Measurements from ENCODE around the gene JAK2.

Gene JAK2

GRCh38 chr9:4973902-4974301 lies 11.2 kb upstream of the JAK2 start:
- intact Hi-C loops (cut with DNase I): no loop called here

DNA sequence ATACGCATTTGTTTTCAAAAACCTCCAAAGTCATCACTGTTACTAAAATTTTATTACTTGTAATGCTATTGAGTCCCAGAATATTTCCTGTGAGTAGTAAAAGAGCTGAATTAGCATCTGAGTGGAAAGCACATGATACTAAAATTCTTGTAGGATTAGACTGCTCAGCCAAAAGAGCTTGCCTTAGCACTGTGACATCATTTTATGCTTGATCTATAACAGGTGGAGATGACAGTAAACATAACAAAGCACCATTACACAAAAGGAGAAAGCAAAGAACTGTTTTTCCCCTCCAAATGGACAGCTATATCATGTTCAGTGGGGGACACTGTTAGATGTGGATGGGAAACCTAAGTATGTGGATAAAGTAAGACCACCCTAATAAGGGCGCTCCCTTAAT lies 5.8 kb upstream of the JAK2 start:
- intact Hi-C loops (cut with DNase I): no loop called here
- DNase-seq: no peak

More at GRCh38 chr9:4973902-4974301, 11.2 kb upstream of the JAK2 start:
- DNase-seq: no peak

- intact Hi-C loops (cut with DNase I): loop anchor here (5.0 kb wide), 1 partner anchor 238 kb away; the partner anchor contains the start of gene AK3
- DNase-seq: no peak
These were observed 4.9 kb upstream of the JAK2 start for GRCh38 chr9:4980086-4980727.

GRCh38 chr9:4982721-4983482 lies 2.2 kb upstream of the JAK2 start:
- DNase-seq: no peak
- intact Hi-C loops (cut with DNase I): loop anchor here (5.0 kb wide), 1 partner anchor 241 kb away; the partner anchor contains the start of gene AK3

DNA sequence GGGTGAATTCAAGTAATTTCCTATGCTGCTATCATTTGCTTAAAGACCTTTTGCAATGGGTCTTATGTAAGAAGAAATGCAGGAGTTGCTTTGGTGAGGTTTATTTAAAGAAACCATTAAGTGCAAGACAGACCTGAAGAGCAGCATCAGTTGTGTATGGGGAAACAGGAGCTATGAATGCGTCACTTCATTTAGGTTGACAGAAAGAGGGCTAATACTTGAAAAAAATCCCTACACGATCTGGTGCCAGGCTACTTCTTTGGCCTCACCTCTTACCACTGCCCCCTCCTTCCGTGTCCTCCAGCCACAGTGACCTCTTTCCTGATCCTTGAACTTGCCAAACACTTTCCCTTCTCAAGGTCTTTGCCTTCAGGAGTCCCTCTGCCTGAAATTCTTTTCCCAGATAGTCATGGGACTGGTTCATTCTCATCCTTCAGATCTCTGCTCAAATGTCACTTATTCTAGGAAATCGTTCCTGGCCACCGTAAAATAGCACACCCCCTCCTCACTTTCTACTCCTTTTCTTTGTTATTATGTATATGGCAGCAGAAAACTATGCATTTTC lies 1.4 kb upstream of the JAK2 start:
- intact Hi-C loops (cut with DNase I): loop anchor here (5.0 kb wide), 1 partner anchor 241 kb away; the partner anchor contains the start of gene AK3

GRCh38 chr9:4984171-4984620 lies 876 bp upstream of the JAK2 start:
- intact Hi-C loops (cut with DNase I): loop anchor here (5.0 kb wide), 1 partner anchor 242 kb away; the partner anchor contains the start of gene AK3
- DNase-seq: peak in 3 of 42 donors; percentile 8 to 53 (median 39)

More for the DNA sequence above, 1.4 kb upstream of the JAK2 start:
- peak in 1 of 42 donors; percentile 4 for DNase-seq

GRCh38 chr9:4985386-4986266 lies 554 bp downstream of the JAK2 start:
- DNase-seq: peak; percentile 19 to 86 (median 61)

DNA sequence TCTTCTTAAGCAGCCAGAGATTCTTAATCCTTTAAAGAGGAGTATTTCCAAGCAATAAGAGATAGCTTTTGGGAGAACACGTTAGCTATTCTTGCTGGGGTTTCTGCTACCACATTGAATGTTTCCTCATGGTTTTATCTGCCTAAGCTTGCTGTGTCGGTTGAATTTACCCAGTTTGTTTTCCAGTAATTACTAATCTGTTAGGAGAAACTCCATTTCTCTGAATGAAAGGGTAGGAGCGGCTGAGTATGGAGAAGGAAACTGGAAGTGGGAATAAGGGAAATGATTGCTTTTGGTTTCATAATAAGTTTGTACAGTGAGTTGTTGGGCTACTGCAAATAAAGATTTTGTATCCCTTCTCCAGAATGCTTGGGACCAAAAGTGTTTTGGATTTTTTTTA lies 1.2 kb downstream of the JAK2 start:
- no peak for DNase-seq
- intact Hi-C loops (cut with DNase I): loop anchor here (5.0 kb wide), 2 partner anchors 194 to 224 kb away; partner anchors contain the start of gene RCL1

More at GRCh38 chr9:4985386-4986266, 554 bp downstream of the JAK2 start:
- intact Hi-C loops (cut with DNase I): loop anchor here (5.0 kb wide), 2 partner anchors 193 to 223 kb away; partner anchors contain the start of gene RCL1

DNA sequence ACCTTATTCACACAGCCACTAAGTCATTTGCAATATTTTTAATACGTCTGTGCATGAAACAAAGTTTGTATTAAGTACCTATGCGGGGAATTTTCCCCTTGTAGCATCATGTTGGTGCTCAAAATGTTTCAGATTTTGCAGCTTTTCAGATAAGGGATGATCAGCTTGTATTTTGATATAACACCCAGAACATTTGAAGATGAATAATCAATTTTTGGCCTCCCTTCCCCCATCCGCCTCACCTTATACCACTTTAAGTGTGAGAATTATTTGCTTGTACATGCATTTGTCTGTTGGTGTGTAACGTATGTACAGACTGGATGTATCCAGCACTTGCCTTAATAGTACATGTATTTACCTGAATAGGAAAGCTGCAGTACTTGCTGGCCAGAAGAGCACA lies 1.7 kb downstream of the JAK2 start:
- DNase-seq: no peak
- intact Hi-C loops (cut with DNase I): loop anchor here (5.0 kb wide), 2 partner anchors 194 to 224 kb away; partner anchors contain the start of gene RCL1

DNA sequence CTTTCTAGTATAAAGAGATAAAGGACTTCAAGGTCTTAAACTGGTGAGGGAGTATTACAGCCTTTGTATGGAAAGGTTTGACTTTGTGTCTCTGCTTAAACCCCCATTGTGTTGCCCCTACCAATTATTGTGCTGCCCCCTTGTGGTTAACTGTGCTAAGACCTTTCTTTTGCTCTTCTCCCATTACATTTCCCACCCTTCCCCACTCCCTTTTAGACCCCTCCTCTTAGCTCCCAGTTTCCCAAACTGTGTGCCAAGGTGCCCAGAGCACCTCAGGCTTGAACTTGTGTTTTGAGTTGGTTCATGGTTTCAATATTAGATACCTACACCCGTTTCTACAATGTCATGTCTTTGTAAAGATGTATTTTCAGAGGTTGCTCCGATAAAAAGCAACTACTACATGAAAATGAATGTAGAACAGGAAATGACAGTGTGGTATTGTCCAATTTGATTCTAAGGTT lies 2.9 kb downstream of the JAK2 start:
- intact Hi-C loops (cut with DNase I): loop anchor here (5.0 kb wide), 2 partner anchors 196 to 226 kb away; partner anchors contain the start of gene RCL1
- peak in 32 of 42 donors; percentile 18 to 87 (median 52) for DNase-seq

GRCh38 chr9:4992872-4993271 lies 7.8 kb downstream of the JAK2 start:
- no peak for DNase-seq
- intact Hi-C loops (cut with DNase I): no loop called here

GRCh38 chr9:4994166-4994890 lies 9.3 kb downstream of the JAK2 start:
- intact Hi-C loops (cut with DNase I): no loop called here
- DNase-seq: no peak

DNA sequence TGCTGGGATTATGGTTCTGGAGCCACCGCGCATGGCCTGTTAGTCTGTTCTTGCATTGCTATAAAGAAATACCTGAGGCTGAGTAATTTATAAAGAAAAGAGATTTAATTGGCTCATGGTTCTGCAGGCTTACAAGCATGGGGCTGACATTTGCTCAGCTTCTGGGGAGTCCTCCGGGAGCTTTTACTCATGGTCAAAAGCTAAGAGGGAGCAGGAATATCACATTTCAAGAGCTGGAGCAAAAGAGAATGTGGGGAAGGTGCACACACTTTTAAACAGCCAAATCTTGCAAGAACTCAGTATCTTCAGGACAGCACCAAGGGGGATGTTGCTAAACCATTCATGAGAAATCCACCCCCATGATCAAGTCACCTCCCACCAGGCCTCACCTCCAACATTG lies 12.1 kb downstream of the JAK2 start:
- intact Hi-C loops (cut with DNase I): no loop called here

GRCh38 chr9:4997631-4998030 lies 12.6 kb downstream of the JAK2 start:
- DNase-seq: no peak
- intact Hi-C loops (cut with DNase I): no loop called here

More for the DNA sequence above, 12.1 kb downstream of the JAK2 start:
- no peak for DNase-seq

GRCh38 chr9:5002811-5003210 lies 17.7 kb downstream of the JAK2 start:
- DNase-seq: no peak
- intact Hi-C loops (cut with DNase I): no loop called here

DNA sequence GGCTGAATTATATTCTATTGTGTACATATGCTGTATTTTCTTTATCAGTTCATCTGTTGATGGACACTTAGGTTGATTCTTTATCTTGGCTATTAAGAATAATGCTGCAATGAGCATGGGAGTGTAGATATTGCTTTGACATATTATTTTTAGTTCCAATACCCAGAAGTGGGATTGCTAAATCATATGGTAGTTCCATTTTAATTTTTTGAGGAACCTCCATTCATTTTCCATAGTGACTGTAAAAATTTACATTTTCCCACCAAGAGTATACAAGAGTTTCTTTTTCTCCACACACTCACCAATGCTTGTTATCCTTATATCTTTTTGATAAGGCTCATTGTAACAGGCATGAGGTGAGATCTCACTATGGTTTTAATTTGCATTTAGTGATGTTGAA lies 19.4 kb downstream of the JAK2 start:
- intact Hi-C loops (cut with DNase I): no loop called here
- DNase-seq: no peak

DNA sequence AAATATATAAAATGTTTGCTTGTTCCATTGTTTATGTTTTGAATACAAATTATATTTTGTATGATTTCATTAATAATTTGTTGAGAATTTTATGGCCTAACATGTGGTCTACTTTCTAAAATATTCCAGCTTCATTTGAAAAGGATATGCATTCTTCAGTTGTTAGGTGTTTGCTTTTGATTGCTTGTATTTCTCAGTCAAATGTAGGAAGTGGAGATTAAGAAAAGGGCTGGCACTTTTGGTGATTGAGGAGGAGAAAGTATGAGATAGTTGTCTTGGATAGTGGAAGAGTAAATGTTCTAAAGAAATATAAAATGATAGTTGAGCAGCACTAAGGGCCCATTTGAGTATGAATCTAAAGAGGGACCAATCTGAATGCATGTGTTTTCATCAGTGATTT lies 23.1 kb downstream of the JAK2 start:
- DNase-seq: no peak
- intact Hi-C loops (cut with DNase I): no loop called here

DNA sequence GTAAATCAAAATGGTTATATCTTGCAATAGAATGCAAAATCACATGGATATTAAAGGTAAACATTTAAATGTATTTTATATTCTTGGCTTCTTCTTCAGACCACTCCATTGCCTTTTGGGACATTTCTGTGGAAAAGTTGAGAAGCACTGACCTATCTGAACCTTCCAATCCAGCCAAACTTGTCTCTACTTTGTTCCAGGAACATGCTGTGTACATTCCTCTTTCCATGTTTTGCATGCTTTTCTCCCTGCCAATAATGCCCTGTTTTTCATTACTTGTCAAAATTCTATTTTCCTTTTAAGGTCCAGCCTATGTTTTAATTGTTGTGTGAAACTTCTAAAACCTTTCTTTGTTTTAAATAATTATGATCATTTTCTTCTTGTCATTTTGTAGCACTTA lies 28.3 kb downstream of the JAK2 start:
- DNase-seq: no peak
- intact Hi-C loops (cut with DNase I): no loop called here

Data from head of caudate nucleus (tissue), 42 donors.